ENCODE data around the gene SMIM11. TPM values are rescaled to one million over a fixed set of nuclear protein-coding genes. Genes with fewer than 3 reads are reported as not detected.
"Not testable (repeated sequence)": the region's sequence is repeated elsewhere in the genome, so short reads cannot be mapped to it uniquely, and the experiment has no call there.

Gene SMIM11
- total and polyA plus RNA-seq, 2 donors (not counting 1 experiment from before 2014, with no cell fraction given), result 10.3 to 10.6 TPM

- no peak overlapping the region for H3K4me2 ChIP-seq (replicated peaks; ENCODE audit: low read depth, low read length, poor library complexity, severe bottlenecking)
- H3K9ac ChIP-seq (ENCODE audit: low read length), result no peak overlapping the region
- DNase-seq (no peak), ATAC-seq (ENCODE audit: low read depth) (no peak)
- H4K20me1 ChIP-seq (ENCODE audit: control insufficient read depth, insufficient read depth, low read length, poor library complexity, severe bottlenecking), result no peaks in the 10 kb centered on the region
- POLR2A ChIA-PET, result no interaction called here
- no peaks in the 10 kb centered on the region for H3K4me1 ChIP-seq (ENCODE audit: control insufficient read depth in 2 of 2, insufficient read depth in 2 of 2, low read length in 2 of 2)
- Mint-ChIP-seq H3K4me3 (no peak overlapping the region), H3K9me3 (ENCODE audit: insufficient read depth) (no peaks in the 10 kb centered on the region), H3K4me1 (no peaks in the 10 kb centered on the region), H3K27me3 (peaks cover 20% of the 10 kb centered on the region), H3K27ac (no peak overlapping the region)
- H3K79me2 ChIP-seq (ENCODE audit: control insufficient read depth, insufficient read depth, low read length), result no peaks in the 10 kb centered on the region
- no CpG with 5 or more reads among the region's 1 CpG for WGBS (ENCODE audit: insufficient coverage)
- no peak for TF ChIP-seq EZH2 (IDR thresholded peaks at IDR 0.05; ENCODE audit: borderline replicate concordance, insufficient read depth, low read depth, low read length, poor library complexity, severe bottlenecking)
- no peak for TF ChIP-seq CTCF (IDR thresholded peaks at IDR 0.05)
- no peaks in the 10 kb centered on the region for H3K9me3 ChIP-seq (ENCODE audit: control extremely low read depth in 1 of 3, control insufficient read depth in 2 of 3, insufficient read depth in 1 of 3, low read length in 2 of 3)
- no peak overlapping the region for H3K4me3 ChIP-seq (ENCODE audit: control extremely low read depth in 1 of 5, extremely low read depth in 1 of 5, insufficient read depth in 1 of 5, low read depth in 2 of 5, low read length in 4 of 5)
- no peak overlapping the region for H2AFZ ChIP-seq (ENCODE audit: insufficient read depth, low read depth, low read length, poor library complexity, severe bottlenecking)
- no peak overlapping the region for H3K27ac ChIP-seq (ENCODE audit: low read length in 2 of 2)
- peaks cover 0 to 3% (median 0%) of the 10 kb centered on the region in 4 experiments for H3K27me3 ChIP-seq (replicated peaks in 1 of 4; ENCODE audit: control extremely low read depth in 1 of 4, control insufficient read depth in 3 of 4, insufficient read depth in 4 of 4, low read length in 3 of 4)
- no peaks in the 10 kb centered on the region for H3K36me3 ChIP-seq (replicated peaks in 1 of 2; ENCODE audit: control extremely low read depth in 1 of 2, control insufficient read depth in 1 of 2, extremely low read depth in 1 of 2, insufficient read depth in 2 of 2, low read length in 1 of 2)
- intact Hi-C loops (cut with micrococcal nuclease), result no loop called here
- CTCF ChIA-PET, result no interaction called here
These were observed 5.6 kb upstream of the SMIM11 start for GRCh38 chr21:34369741-34370140.

- Mint-ChIP-seq H3K4me1 (no peaks in the 10 kb centered on the region), H3K4me3 (no peak overlapping the region), H3K9me3 (ENCODE audit: insufficient read depth) (no peaks in the 10 kb centered on the region), H3K27ac (no peak overlapping the region), H3K27me3 (peaks cover 20% of the 10 kb centered on the region)
- Histone ChIP-seq H2AFZ (ENCODE audit: insufficient read depth, low read depth, low read length, poor library complexity, severe bottlenecking) (no peak overlapping the region), H4K20me1 (ENCODE audit: control insufficient read depth, insufficient read depth, low read length, poor library complexity, severe bottlenecking) (no peaks in the 10 kb centered on the region), H3K4me2 (replicated peaks; ENCODE audit: low read depth, low read length, poor library complexity, severe bottlenecking) (no peak overlapping the region), H3K27ac (ENCODE audit: low read length in 2 of 2) (no peak overlapping the region), H3K27me3 (replicated peaks in 1 of 4; ENCODE audit: control extremely low read depth in 1 of 4, control insufficient read depth in 3 of 4, insufficient read depth in 4 of 4, low read length in 3 of 4) (peaks cover 0 to 3% (median 0%) of the 10 kb centered on the region in 4 experiments), H3K79me2 (ENCODE audit: control insufficient read depth, insufficient read depth, low read length) (no peaks in the 10 kb centered on the region), H3K9ac (ENCODE audit: low read length) (no peak overlapping the region), H3K36me3 (replicated peaks in 1 of 2; ENCODE audit: control extremely low read depth in 1 of 2, control insufficient read depth in 1 of 2, extremely low read depth in 1 of 2, insufficient read depth in 2 of 2, low read length in 1 of 2) (no peaks in the 10 kb centered on the region), H3K9me3 (ENCODE audit: control extremely low read depth in 1 of 3, control insufficient read depth in 2 of 3, insufficient read depth in 1 of 3, low read length in 2 of 3) (no peaks in the 10 kb centered on the region), H3K4me3 (ENCODE audit: control extremely low read depth in 1 of 5, extremely low read depth in 1 of 5, insufficient read depth in 1 of 5, low read depth in 2 of 5, low read length in 4 of 5) (no peak overlapping the region), H3K4me1 (ENCODE audit: control insufficient read depth in 2 of 2, insufficient read depth in 2 of 2, low read length in 2 of 2) (no peaks in the 10 kb centered on the region)
- 98% methylated on average over 4 of the region's 5 CpGs for WGBS (ENCODE audit: insufficient coverage)
- intact Hi-C loops (cut with micrococcal nuclease), result no loop called here
- TF ChIP-seq CTCF (IDR thresholded peaks at IDR 0.05) (no peak), EZH2 (IDR thresholded peaks at IDR 0.05; ENCODE audit: borderline replicate concordance, insufficient read depth, low read depth, low read length, poor library complexity, severe bottlenecking) (no peak)
- ATAC-seq (ENCODE audit: low read depth), result no peak
- ChIA-PET CTCF (no interaction called here), POLR2A (no interaction called here)
- DNase-seq, result no peak
These were observed 3.0 kb upstream of the SMIM11 start for GRCh38 chr21:34372321-34372720.

GRCh38 chr21:34374462-34374861 lies 845 bp upstream of the SMIM11 start:
- H3K9me3 ChIP-seq (ENCODE audit: control extremely low read depth in 1 of 3, control insufficient read depth in 2 of 3, insufficient read depth in 1 of 3, low read length in 2 of 3); H2AFZ ChIP-seq (ENCODE audit: insufficient read depth, low read depth, low read length, poor library complexity, severe bottlenecking); H3K27ac Mint-ChIP-seq; ATAC-seq (ENCODE audit: low read depth); H4K20me1 ChIP-seq (ENCODE audit: control insufficient read depth, insufficient read depth, low read length, poor library complexity, severe bottlenecking); H3K27me3 ChIP-seq (replicated peaks in 1 of 4; ENCODE audit: control extremely low read depth in 1 of 4, control insufficient read depth in 3 of 4, insufficient read depth in 4 of 4, low read length in 3 of 4); H3K36me3 ChIP-seq (replicated peaks in 1 of 2; ENCODE audit: control extremely low read depth in 1 of 2, control insufficient read depth in 1 of 2, extremely low read depth in 1 of 2, insufficient read depth in 2 of 2, low read length in 1 of 2); H3K79me2 ChIP-seq (ENCODE audit: control insufficient read depth, insufficient read depth, low read length); DNase-seq; H3K4me3 Mint-ChIP-seq; H3K9ac ChIP-seq (ENCODE audit: low read length); intact Hi-C loops (cut with micrococcal nuclease); POLR2A ChIA-PET; H3K4me1 Mint-ChIP-seq; H3K4me2 ChIP-seq (replicated peaks; ENCODE audit: low read depth, low read length, poor library complexity, severe bottlenecking); H3K9me3 Mint-ChIP-seq (ENCODE audit: insufficient read depth); H3K27ac ChIP-seq (ENCODE audit: low read length in 2 of 2); H3K4me1 ChIP-seq (ENCODE audit: control insufficient read depth in 2 of 2, insufficient read depth in 2 of 2, low read length in 2 of 2); H3K4me3 ChIP-seq (ENCODE audit: control extremely low read depth in 1 of 5, extremely low read depth in 1 of 5, insufficient read depth in 1 of 5, low read depth in 2 of 5, low read length in 4 of 5): not testable (repeated sequence)
- peaks cover 12% of the 10 kb centered on the region for H3K27me3 Mint-ChIP-seq
- WGBS (ENCODE audit: insufficient coverage), result no CpG with 5 or more reads among the region's 8 CpGs
- CTCF ChIA-PET, result interaction anchor here (0.7 kb wide), 1 partner anchor 1684 kb away, joined by 4 read pairs; no protein-coding TSS in a partner anchor

Measured in B cell (primary cell).